Osteoblast (primary cell): ENCODE results near the gene FLT1. TPM values are rescaled to one million over a fixed set of nuclear protein-coding genes. Genes with fewer than 3 reads are reported as not detected.

ENCODE experiments used
- DNase-seq: peaks from one replicate; pipeline ENCODE4 v3.0.0; 2011; ENCODE audit warnings: low spot score, mixed read lengths; ENCODE audit not compliant: insufficient read length; ENCODE audit errors: missing footprints
- H2AFZ ChIP-seq: 2 replicates; pipeline ENCODE4 v1.6.0; 2011; ENCODE audit warnings: mild to moderate bottlenecking, low read length
- H3K27ac ChIP-seq: 2 replicates; pipeline ENCODE4 v1.5.1; 2011; ENCODE audit warnings: mild to moderate bottlenecking, low read depth, low read length, moderate library complexity
- H3K27me3 ChIP-seq: 2 replicates; pipeline ENCODE4 v1.6.0; 2012; ENCODE audit warnings: mild to moderate bottlenecking, control low read depth, inconsistent platforms, low read length, moderate library complexity; ENCODE audit not compliant: insufficient read depth
- H3K36me3 ChIP-seq: 2 replicates; pipeline ENCODE4 v1.5.1; 2011; ENCODE audit warnings: mild to moderate bottlenecking, low read length, control low read depth, moderate library complexity; ENCODE audit not compliant: insufficient read depth
- H3K4me1 ChIP-seq: 2 replicates; pipeline ENCODE4 v1.5.1; 2011; ENCODE audit warnings: mild to moderate bottlenecking, low read length, control low read depth, moderate library complexity; ENCODE audit not compliant: insufficient read depth
- H3K4me2 ChIP-seq: 2 replicates; pipeline ENCODE4 v1.6.0; 2011; ENCODE audit warnings: mild to moderate bottlenecking, low read length; ENCODE audit not compliant: insufficient read depth
- H3K4me3 ChIP-seq: fragments of 200-600 bp; sonication (generic); 3 replicates; pipeline ENCODE4 v1.5.1; 2012; ENCODE audit warnings: mild to moderate bottlenecking, low read length, inconsistent platforms; ENCODE audit not compliant: insufficient read depth
- H3K79me2 ChIP-seq: 2 replicates; pipeline ENCODE4 v1.6.0; 2012; ENCODE audit warnings: mild to moderate bottlenecking, low read length, control low read depth, inconsistent platforms; ENCODE audit not compliant: insufficient read depth
- H3K9me3 ChIP-seq: 2 replicates; pipeline ENCODE4 v1.5.1; 2011; ENCODE audit warnings: low read depth, low read length, control low read depth
- H4K20me1 ChIP-seq: 2 replicates; pipeline ENCODE4 v1.6.0; 2012; ENCODE audit warnings: mild to moderate bottlenecking, low read length, control low read depth; ENCODE audit not compliant: insufficient read depth
- CTCF ChIP-seq: IDR thresholded peaks from 2 replicates; pipeline ENCODE4 v1.5.1; 2011; ENCODE audit warnings: mild to moderate bottlenecking, low read depth, low read length, moderate library complexity; ENCODE audit errors: extremely low read depth
- total RNA-seq: library from RNA; depleted of rRNA; stranded (reverse); fragments of >200 nt; gene quantifications from 2 replicates; pipeline ENCODE4 v1.2.3, GENCODE V29; 2012

The FLT1 gene
- total RNA-seq, 1 donor, result not detected

DNA sequence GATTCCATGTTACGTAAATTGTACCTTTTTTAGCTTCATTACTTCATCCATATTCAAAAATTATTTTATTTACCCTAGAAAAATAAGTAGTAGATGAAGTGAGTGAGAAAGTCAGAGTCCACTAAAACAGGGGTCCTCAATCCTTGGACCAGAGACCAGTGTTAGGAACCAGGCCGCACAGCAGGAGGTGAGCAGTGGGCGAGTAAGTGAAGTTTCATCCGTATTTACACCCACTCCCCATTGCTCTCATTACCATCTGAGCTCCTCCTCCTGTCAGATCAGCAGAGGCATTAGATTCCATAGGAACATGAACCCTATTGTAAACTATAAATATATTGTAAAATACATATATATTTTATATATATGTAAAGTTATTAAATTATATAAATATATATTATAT lies 237.6 kb downstream of the FLT1 start:
- Histone ChIP-seq H3K9me3 (no peaks in the 10 kb centered on the region), H3K79me2 (no peaks in the 10 kb centered on the region), H2AFZ (no peak overlapping the region), H3K36me3 (peaks cover 26% of the 10 kb centered on the region), H3K4me2 (no peak overlapping the region), H3K27me3 (no peaks in the 10 kb centered on the region), H3K4me3 (no peak overlapping the region), H3K4me1 (no peaks in the 10 kb centered on the region), H3K27ac (no peak overlapping the region), H4K20me1 (no peaks in the 10 kb centered on the region)
- DNase-seq, result no peak
- no peak for TF ChIP-seq CTCF

- Histone ChIP-seq H3K4me1 (no peaks in the 10 kb centered on the region), H4K20me1 (no peaks in the 10 kb centered on the region), H3K27ac (no peak overlapping the region), H3K9me3 (no peaks in the 10 kb centered on the region), H3K4me3 (no peak overlapping the region), H3K4me2 (no peak overlapping the region), H3K79me2 (peaks cover 6% of the 10 kb centered on the region), H3K27me3 (no peaks in the 10 kb centered on the region), H3K36me3 (peaks cover 13% of the 10 kb centered on the region), H2AFZ (no peak overlapping the region)
- no peak for DNase-seq
- TF ChIP-seq CTCF, result no peak
These were observed 242.4 kb downstream of the FLT1 start for GRCh38 chr13:28252547-28252946.

DNA sequence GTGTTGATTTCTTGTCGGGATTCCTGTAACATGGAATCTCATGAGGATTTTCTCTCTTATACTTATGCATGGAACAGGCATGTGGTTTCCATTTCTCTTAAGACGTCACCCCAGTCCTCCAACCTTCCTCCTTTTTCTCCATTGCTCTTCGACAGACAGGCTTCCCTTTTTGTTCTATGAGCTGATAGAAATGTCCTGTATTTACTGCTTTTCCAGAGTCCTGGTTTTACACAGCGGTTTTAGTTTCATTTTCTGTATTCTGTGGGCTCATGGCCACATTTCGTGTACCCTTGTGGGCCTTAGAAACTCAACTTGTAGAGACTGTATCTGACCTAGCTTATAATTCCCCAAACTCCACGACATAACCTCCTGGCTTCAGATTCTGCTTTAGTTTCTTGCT lies 243.5 kb downstream of the FLT1 start:
- DNase-seq, result no peak
- H3K4me3 ChIP-seq, result no peak overlapping the region

GRCh38 chr13:28250542-28250941 lies 244.4 kb downstream of the FLT1 start:
- TF ChIP-seq CTCF, result no peak

More for the DNA sequence above, 243.5 kb downstream of the FLT1 start:
- no peak overlapping the region for H2AFZ ChIP-seq
- H3K9me3 ChIP-seq, result no peaks in the 10 kb centered on the region
- H3K79me2 ChIP-seq, result peaks cover 11% of the 10 kb centered on the region
- H3K4me1 ChIP-seq, result no peaks in the 10 kb centered on the region
- H3K27ac ChIP-seq, result no peak overlapping the region
- no peak for TF ChIP-seq CTCF
- H3K36me3 ChIP-seq, result peaks cover 5% of the 10 kb centered on the region
- H4K20me1 ChIP-seq, result no peaks in the 10 kb centered on the region
- H3K4me2 ChIP-seq, result peak overlapping the region; percentile 5
- H3K27me3 ChIP-seq, result no peaks in the 10 kb centered on the region

More at GRCh38 chr13:28250542-28250941, 244.4 kb downstream of the FLT1 start:
- no peaks in the 10 kb centered on the region for H4K20me1 ChIP-seq
- H2AFZ ChIP-seq, result no peak overlapping the region
- H3K4me3 ChIP-seq, result no peak overlapping the region
- H3K9me3 ChIP-seq, result no peaks in the 10 kb centered on the region
- H3K4me2 ChIP-seq, result no peak overlapping the region
- no peaks in the 10 kb centered on the region for H3K27me3 ChIP-seq
- DNase-seq, result no peak
- no peak overlapping the region for H3K27ac ChIP-seq
- no peaks in the 10 kb centered on the region for H3K36me3 ChIP-seq
- H3K4me1 ChIP-seq, result no peaks in the 10 kb centered on the region
- H3K79me2 ChIP-seq, result peaks cover 14% of the 10 kb centered on the region

Other genes starting within 250 kb of the FLT1 start
- 70.7 and 73.1 TPM in 2 replicates for gene POMP, start 164.0 kb upstream of the FLT1 start, total RNA-seq
- gene SLC46A3, start 223.8 kb upstream of the FLT1 start, total RNA-seq, result 10.6 and 11.2 TPM in 2 replicates